HG02973 (cell line): ENCODE measurements around the gene GLI1.
A peak's percentile ranks its signal among the peaks of the same experiment; 100 is the strongest.
"Not testable (repeated sequence)": the region's sequence is repeated elsewhere in the genome, so short reads cannot be mapped to it uniquely, and the experiment has no call there.

Experiments used
- ATAC-seq: cut with Tn5 transposase; IDR thresholded peaks from one replicate; pipeline ENCODE4 v1.9.1; 2021; ENCODE audit warnings: moderate library complexity; ENCODE audit not compliant: unreplicated experiment

GLI1 gene

GRCh38 chr12:57441393-57441792, 18.2 kb upstream of the GLI1 start:
- ATAC-seq: not testable (repeated sequence)

GRCh38 chr12:57441846-57442427, 17.6 kb upstream of the GLI1 start:
- ATAC-seq: no peak

DNA sequence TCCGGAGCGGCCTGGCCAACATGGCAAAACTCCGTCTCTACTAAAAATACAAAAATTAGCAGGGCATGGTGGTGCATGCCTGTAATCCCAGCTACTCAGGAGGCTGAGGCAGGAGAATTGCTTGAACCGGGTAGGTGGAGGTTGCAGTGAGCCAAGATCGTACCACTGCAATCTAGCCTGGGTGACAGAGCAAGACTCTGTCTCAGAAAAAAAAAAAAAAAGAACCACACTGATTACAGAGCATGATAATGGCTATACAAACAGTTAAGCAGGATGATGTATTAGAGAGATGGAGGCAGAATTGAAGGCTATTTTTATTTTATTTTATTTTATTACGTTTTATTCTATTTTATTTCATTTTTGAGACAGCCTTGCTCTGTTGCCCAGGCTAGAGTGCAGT, 15.2 kb upstream of the GLI1 start:
- ATAC-seq: not testable (repeated sequence)

- no peak for ATAC-seq
These were observed 14.8 kb upstream of the GLI1 start for GRCh38 chr12:57444744-57445143.

- ATAC-seq: no peak
These were observed 13.2 kb upstream of the GLI1 start for GRCh38 chr12:57446292-57446960.

DNA sequence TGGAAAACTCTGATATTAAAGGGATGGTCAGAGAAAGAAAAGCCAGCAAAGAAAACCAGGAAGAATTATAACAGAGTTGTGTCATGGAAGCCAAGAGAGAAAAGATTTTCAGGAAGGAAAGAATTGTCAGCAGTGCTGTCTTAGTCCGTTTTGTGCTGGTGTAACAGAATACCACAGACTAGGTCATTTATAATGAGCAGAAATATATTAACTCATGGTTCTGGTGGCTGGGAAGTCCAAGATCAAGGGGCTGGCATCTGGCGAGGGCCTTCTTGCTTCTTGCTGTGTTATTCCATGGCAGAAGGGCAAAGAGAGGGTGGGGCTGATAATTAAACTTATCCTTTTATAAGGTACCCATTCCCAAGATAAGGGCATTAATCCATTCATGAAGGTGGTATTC, 10.9 kb upstream of the GLI1 start:
- no peak for ATAC-seq

DNA sequence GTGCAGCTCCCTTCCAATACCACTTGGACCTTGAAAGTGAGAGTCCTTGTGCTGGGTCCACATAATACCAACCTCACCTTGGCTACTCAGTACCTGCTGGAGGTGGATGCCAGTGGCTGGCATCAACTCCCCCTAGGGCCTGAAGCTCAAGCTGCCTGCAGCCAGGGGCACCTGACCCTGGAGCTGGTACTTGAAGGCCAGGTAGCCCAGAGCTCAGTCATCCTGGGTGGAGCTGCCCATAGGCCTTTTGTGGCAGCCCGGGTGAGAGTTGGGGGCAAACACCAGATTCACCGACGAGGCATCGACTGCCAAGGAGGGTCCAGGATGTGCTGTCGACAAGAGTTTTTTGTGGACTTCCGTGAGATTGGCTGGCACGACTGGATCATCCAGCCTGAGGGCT, 10.2 kb upstream of the GLI1 start:
- ATAC-seq: no peak

- no peak for ATAC-seq
These were observed 9.5 kb upstream of the GLI1 start for GRCh38 chr12:57450057-57450456.

GRCh38 chr12:57451233-57451778, 8.3 kb upstream of the GLI1 start:
- ATAC-seq: no peak

DNA sequence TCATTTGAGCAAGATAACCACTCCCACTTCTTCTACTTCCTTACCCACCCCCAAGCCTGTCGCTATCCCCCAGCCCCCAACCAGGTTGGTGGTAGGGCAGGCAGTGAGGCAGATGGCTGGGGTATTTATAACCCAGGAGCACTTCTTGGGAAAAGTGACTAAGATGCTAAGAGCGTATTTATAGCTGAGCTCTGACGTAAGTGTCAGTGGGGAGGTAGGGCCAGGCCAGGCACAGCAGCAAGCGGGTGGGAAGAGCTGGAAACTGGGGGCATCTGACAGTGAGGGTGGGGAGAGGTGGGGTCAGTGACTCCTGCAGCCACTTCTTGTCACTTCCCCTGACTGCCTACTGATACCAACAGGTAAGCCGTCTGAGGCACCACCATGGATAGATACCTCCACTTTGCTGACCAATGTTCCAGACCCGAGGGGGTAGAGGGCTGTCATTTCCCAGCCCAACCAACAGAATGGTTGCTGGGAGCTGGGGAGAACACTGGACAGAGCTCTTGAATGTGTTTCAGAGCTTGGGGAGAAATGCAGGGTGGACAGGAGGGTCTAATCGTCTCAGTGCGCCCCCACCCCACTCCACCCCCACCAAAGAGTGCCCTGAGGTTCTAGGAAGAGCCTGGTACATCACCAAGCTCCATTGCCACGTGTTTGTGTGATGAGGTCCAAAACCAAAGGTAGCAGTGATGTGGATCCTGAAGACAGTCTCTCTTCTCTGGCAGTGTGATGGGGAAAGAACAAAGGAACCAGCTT, 7.2 kb upstream of the GLI1 start:
- no peak for ATAC-seq

DNA sequence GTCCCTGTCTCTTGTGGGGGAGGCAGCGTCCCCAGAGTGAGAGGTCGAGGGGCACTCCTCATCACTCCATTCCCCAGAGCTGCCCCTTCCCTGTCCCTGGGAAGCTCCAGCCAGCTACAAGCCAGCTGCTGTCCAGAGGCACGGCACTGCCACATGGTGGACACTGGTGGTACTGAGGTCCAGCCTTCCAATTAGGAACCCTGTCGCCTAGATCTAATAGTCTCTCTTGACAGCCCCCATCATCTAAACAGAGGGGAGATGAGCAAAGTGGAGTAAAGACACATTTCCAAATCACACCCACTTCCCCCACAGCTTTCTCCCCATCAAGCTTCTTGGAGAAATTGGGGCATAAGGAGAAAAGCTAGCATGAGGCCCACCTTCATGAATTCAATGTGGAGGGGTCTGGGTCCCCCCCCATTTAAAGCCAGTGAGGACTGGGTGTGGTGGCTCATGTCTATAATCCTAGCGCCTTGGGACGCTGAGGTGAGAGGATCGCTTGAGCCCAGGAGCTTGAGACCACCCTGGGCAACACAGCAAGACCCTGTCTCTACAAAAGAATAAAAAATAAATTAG, 6.6 kb upstream of the GLI1 start:
- peak; percentile 42 for ATAC-seq

GRCh38 chr12:57454213-57454565, 5.4 kb upstream of the GLI1 start:
- no peak for ATAC-seq

- no peak for ATAC-seq
These were observed 4.8 kb upstream of the GLI1 start, which contains the start of gene INHBE for GRCh38 chr12:57454566-57455373. Gene INHBE, plus strand, starts transcription at chr12:57455307. Its CDS starts 230 bp downstream, at chr12:57455537.

DNA sequence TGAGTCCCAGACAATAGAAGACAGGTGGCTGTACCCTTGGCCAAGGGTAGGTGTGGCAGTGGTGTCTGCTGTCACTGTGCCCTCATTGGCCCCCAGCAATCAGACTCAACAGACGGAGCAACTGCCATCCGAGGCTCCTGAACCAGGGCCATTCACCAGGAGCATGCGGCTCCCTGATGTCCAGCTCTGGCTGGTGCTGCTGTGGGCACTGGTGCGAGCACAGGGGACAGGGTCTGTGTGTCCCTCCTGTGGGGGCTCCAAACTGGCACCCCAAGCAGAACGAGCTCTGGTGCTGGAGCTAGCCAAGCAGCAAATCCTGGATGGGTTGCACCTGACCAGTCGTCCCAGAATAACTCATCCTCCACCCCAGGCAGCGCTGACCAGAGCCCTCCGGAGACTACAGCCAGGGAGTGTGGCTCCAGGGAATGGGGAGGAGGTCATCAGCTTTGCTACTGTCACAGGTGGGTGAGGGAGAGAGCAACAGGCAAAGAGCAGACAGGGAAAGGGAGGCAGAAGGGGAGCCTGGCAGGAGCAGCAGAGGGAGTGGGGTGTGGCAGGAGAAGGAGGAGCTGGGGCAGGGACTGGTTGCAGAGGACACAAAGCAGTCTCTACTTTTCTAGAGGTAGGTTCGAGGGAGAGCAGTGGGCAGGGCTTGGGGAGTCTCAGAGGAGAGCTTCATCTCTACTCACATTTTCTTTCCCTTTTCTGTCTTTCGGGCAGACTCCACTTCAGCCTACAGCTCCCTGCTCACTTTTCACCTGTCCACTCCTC, 4.0 kb upstream of the GLI1 start:
- ATAC-seq: no peak

- peak; percentile 34 for ATAC-seq
These were observed 3.4 kb upstream of the GLI1 start for GRCh38 chr12:57456145-57456700.

DNA sequence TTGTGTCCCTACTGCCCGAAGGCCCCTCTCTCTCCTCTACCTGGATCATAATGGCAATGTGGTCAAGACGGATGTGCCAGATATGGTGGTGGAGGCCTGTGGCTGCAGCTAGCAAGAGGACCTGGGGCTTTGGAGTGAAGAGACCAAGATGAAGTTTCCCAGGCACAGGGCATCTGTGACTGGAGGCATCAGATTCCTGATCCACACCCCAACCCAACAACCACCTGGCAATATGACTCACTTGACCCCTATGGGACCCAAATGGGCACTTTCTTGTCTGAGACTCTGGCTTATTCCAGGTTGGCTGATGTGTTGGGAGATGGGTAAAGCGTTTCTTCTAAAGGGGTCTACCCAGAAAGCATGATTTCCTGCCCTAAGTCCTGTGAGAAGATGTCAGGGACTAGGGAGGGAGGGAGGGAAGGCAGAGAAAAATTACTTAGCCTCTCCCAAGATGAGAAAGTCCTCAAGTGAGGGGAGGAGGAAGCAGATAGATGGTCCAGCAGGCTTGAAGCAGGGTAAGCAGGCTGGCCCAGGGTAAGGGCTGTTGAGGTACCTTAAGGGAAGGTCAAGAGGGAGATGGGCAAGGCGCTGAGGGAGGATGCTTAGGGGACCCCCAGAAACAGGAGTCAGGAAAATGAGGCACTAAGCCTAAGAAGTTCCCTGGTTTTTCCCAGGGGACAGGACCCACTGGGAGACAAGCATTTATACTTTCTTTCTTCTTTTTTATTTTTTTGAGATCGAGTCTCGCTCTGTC, 2.7 kb upstream of the GLI1 start:
- no peak for ATAC-seq

- ATAC-seq: no peak
These were observed 925 bp upstream of the GLI1 start for GRCh38 chr12:57458665-57459054.

DNA sequence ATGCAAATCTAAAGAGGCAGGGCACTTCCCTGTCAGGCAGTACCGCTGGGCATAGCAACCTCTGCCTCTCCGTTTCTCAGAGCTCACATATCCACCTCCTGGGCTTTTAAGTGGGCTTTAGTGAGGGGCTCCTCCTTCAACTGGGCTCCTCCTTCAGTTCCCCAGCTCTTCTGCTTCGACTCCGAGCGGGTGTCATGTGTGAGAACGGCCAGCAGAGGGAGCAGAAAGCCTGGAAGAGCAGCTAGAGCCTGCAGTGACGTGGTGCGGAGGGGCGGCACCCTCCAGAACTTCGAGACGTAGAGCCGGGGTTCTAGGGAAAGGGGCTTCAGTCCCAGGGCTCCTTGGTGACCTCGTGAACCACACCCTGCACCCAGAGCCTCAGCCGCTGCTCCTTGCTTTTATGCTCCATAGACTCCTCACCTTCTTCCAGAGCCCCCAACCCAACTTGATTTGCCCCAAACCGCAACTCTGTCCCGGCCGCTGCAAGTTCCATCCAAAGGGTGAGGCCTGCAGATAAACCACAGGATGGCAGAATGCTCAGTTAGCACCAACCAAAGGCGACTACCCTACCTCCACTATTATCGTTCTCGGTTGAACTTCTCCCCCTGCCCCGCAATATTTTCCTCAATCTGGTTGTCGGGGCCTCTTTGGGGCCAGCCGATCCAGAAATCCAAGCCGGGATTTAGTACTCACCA, 383 bp upstream of the GLI1 start:
- ATAC-seq: peak; percentile 55

DNA sequence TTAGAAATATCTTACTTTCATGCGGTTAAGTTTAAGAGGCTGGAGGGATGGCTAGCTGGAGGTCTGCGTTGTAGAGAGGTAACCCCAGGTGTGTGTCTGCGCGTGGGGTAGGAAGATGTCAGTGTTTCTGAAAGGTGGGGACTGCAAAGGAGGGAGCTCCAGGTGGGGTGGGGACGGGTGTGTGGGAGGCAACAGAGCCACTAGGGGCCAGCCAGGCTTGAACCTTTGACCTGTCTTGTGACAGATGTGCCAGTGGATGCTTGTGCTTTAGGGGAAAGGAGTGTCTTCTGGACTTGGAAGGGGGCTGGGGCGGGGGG, 841 bp downstream of the GLI1 start:
- ATAC-seq: no peak
